ENCODE measurements around the gene EXTL1. TPM values are rescaled to one million over a fixed set of nuclear protein-coding genes. Genes with fewer than 3 reads are reported as not detected.

The EXTL1 gene
- total RNA-seq, 1 experiment from 2014 or later: 1.0 TPM

GRCh38 chr1:26058052-26058595 lies 36.5 kb downstream of the EXTL1 start:
- Histone ChIP-seq H2BK15ac (ENCODE audit: low read depth, low read length) (no peak overlapping the region), H3K4me2 (ENCODE audit: insufficient read depth, insufficient read length, low read length) (no peak overlapping the region), H3K14ac (ENCODE audit: insufficient read depth, low read length) (no peak overlapping the region), H4K8ac (replicated peaks; ENCODE audit: insufficient read length, low read depth, low read length) (no peak overlapping the region), H3K9ac (ENCODE audit: extremely low read depth, insufficient read length, low read length) (no peak overlapping the region), H3K56ac (ENCODE audit: insufficient read length, low read depth, low read length) (no peak overlapping the region), H3K27ac (ENCODE audit: insufficient read length, low read depth, low read length) (no peak overlapping the region), H3K23ac (ENCODE audit: insufficient read length, low read depth, low read length) (no peak overlapping the region), H2BK12ac (ENCODE audit: insufficient read length, low read depth, low read length) (no peak overlapping the region), H3K23me2 (ENCODE audit: insufficient read length, low read depth, low read length, poor library complexity, severe bottlenecking) (no peaks in the 10 kb centered on the region), H2BK20ac (ENCODE audit: low read depth, low read length, poor library complexity, severe bottlenecking) (no peak overlapping the region), H3T11ph (ENCODE audit: low read length) (no peak overlapping the region), H2BK120ac (ENCODE audit: low read depth, low read length, poor library complexity, severe bottlenecking) (no peak overlapping the region), H3K4me1 (ENCODE audit: insufficient read depth, low read length) (no peaks in the 10 kb centered on the region), H3K79me1 (ENCODE audit: insufficient read depth, low read depth, low read length, poor library complexity, severe bottlenecking) (no peaks in the 10 kb centered on the region), H2AK5ac (ENCODE audit: insufficient read length, low read length) (no peak overlapping the region), H2BK5ac (ENCODE audit: insufficient read length, low read length) (no peak overlapping the region), H4K91ac (ENCODE audit: insufficient read length, low read depth, low read length) (no peak overlapping the region), H2AFZ (ENCODE audit: low read length) (no peak overlapping the region), H3K79me2 (ENCODE audit: insufficient read depth, low read length) (no peaks in the 10 kb centered on the region), H3K9me3 (ENCODE audit: control insufficient read depth, low read depth, low read length) (no peaks in the 10 kb centered on the region), H4K20me1 (ENCODE audit: control insufficient read depth, insufficient read depth, insufficient read length) (no peaks in the 10 kb centered on the region), H4K5ac (ENCODE audit: insufficient read length, low read depth, low read length) (no peak overlapping the region), H3K4ac (ENCODE audit: low read depth, low read length) (no peak overlapping the region), H3K18ac (ENCODE audit: insufficient read length, low read depth, low read length) (no peak overlapping the region), H3K27me3 (ENCODE audit: insufficient read depth, low read length) (no peaks in the 10 kb centered on the region; the same call in 1 of the 2 replicates)
- H3K9me3 Mint-ChIP-seq: no peaks in the 10 kb centered on the region
- no peak for TF ChIP-seq CTCF (conservative IDR thresholded peaks at IDR 0.05)
- no peaks in the 10 kb centered on the region for H3K36me3 Mint-ChIP-seq (ENCODE audit: insufficient read depth in 1 of 3, low read depth in 3 of 3)
- peaks cover 66% of the 10 kb centered on the region for H3K27me3 Mint-ChIP-seq (ENCODE audit: low read depth)
- WGBS (ENCODE audit: extremely low coverage, insufficient read length, low lambda C conversion rate): no CpG with 5 or more reads among the region's 5 CpGs
- H3K4me1 Mint-ChIP-seq: peaks cover 2 to 7% of the 10 kb centered on the region in 2 experiments; a peak in 2 of 4 replicates
- H3K27ac Mint-ChIP-seq: no peak overlapping the region
- no peak overlapping the region for H3K4me3 Mint-ChIP-seq
- DNase-seq: no peak

Data from H9 (cell line).